Loucy (cell line): Measurements from ENCODE around the gene ERICH2.

Experiments used
- H2AFZ ChIP-seq: fragments of 200-600 bp; sonication (generic); 2 replicates; pipeline ENCODE4 v1.6.0; 2016; ENCODE audit warnings: antibody characterized with exemption, mild to moderate bottlenecking, low read length, moderate library complexity
- H3F3A ChIP-seq: fragments of 200-600 bp; 2 replicates; pipeline ENCODE4 v1.6.0; 2016; ENCODE audit warnings: antibody characterized with exemption, low read depth, mild to moderate bottlenecking
- H3K27me3 ChIP-seq: fragments of 200-600 bp; sonication (generic); 2 replicates; pipeline ENCODE4 v1.6.1; 2014; ENCODE audit warnings: low read length, mild to moderate bottlenecking; ENCODE audit not compliant: insufficient read depth, poor library complexity, severe bottlenecking
- H3K36me3 ChIP-seq: fragments of 200-600 bp; sonication (generic); 2 replicates; pipeline ENCODE4 v1.6.1; 2016; ENCODE audit warnings: low read length; ENCODE audit not compliant: insufficient read depth
- H3K4me1 ChIP-seq: fragments of 200-600 bp; sonication (generic); 2 replicates; pipeline ENCODE4 v1.5.1; 2014; ENCODE audit warnings: low read length, mild to moderate bottlenecking; ENCODE audit not compliant: insufficient read depth, poor library complexity, severe bottlenecking
- H3K4me2 ChIP-seq: fragments of 200-600 bp; sonication (generic); 2 replicates; pipeline ENCODE4 v1.6.0; 2014; ENCODE audit warnings: antibody characterized with exemption, low read length, low read depth, mild to moderate bottlenecking; ENCODE audit not compliant: poor library complexity, severe bottlenecking
- H3K4me3 ChIP-seq: fragments of 200-600 bp; sonication (generic); 2 replicates; pipeline ENCODE4 v1.5.1; 2014; ENCODE audit warnings: low read length, mild to moderate bottlenecking, mixed read lengths; ENCODE audit not compliant: poor library complexity, severe bottlenecking
- H3K79me2 ChIP-seq: fragments of 200-600 bp; sonication (generic); 2 replicates; pipeline ENCODE4 v1.6.1; 2014; ENCODE audit warnings: low read length; ENCODE audit not compliant: insufficient read depth
- H3K9ac ChIP-seq: fragments of 200-600 bp; sonication (generic); 2 replicates; pipeline ENCODE4 v1.6.0; 2014; ENCODE audit warnings: mild to moderate bottlenecking, low read depth, low read length, moderate library complexity; ENCODE audit not compliant: poor library complexity, severe bottlenecking
- H3K9me2 ChIP-seq: fragments of 200-600 bp; sonication (generic); replicated peaks from 2 replicates; pipeline ENCODE4 v1.6.1; 2016; ENCODE audit warnings: low read depth, low read length, mixed read lengths
- H3K9me3 ChIP-seq: fragments of 200-600 bp; sonication (generic); 2 replicates; pipeline ENCODE4 v1.6.1; 2014; ENCODE audit warnings: mild to moderate bottlenecking, antibody characterized with exemption, low read length, low read depth; ENCODE audit not compliant: insufficient read depth
- H4K20me1 ChIP-seq: fragments of 200-600 bp; sonication (generic); 2 replicates; pipeline ENCODE4 v1.6.0; 2014; ENCODE audit warnings: antibody characterized with exemption, low read length, mild to moderate bottlenecking; ENCODE audit not compliant: insufficient read depth, poor library complexity, severe bottlenecking
- EZH2phosphoT487 ChIP-seq: fragments of 200-600 bp; IDR thresholded peaks from 2 replicates; pipeline ENCODE4 v1.6.1; 2018; ENCODE audit warnings: antibody characterized with exemption, mild to moderate bottlenecking, moderate library complexity, borderline replicate concordance
- TF ChIP-seq, protein P1 (sequence below): fragments of 200-600 bp; sonication (generic); conservative IDR thresholded peaks from 2 replicates; pipeline ENCODE4 v1.5.1; 2014; ENCODE audit warnings: mild to moderate bottlenecking, antibody characterized with exemption, low read length

The ERICH2 gene

DNA sequence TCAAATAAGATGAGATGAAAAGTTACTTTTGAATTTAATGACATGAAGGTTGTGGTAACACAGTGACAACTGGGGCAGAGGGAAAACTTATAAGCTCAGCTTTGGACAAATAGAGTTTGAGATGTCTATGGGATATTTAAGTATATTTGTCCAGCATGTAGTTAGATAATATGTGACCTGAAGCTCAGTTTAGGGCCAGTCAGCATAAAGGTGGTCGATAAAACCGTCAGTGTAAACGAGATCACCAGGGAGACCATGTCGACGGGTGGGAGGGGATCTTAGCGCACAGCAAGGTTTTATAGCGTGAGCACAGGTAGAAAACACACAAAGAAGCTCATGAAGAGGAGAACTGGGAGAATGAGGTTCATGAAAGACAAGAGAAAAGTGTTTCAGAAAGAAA is 7.4 kb upstream of the ERICH2 start:
- H3K4me2 ChIP-seq: no peak overlapping the region
- H3K9me2 ChIP-seq: no peaks in the 10 kb centered on the region
- H3K27me3 ChIP-seq: no peaks in the 10 kb centered on the region
- H3K36me3 ChIP-seq: no peaks in the 10 kb centered on the region
- H3K4me3 ChIP-seq: no peak overlapping the region
- H3K4me1 ChIP-seq: no peaks in the 10 kb centered on the region
- no peaks in the 10 kb centered on the region for H4K20me1 ChIP-seq
- H3K79me2 ChIP-seq: no peaks in the 10 kb centered on the region
- TF ChIP-seq, protein P1, sequence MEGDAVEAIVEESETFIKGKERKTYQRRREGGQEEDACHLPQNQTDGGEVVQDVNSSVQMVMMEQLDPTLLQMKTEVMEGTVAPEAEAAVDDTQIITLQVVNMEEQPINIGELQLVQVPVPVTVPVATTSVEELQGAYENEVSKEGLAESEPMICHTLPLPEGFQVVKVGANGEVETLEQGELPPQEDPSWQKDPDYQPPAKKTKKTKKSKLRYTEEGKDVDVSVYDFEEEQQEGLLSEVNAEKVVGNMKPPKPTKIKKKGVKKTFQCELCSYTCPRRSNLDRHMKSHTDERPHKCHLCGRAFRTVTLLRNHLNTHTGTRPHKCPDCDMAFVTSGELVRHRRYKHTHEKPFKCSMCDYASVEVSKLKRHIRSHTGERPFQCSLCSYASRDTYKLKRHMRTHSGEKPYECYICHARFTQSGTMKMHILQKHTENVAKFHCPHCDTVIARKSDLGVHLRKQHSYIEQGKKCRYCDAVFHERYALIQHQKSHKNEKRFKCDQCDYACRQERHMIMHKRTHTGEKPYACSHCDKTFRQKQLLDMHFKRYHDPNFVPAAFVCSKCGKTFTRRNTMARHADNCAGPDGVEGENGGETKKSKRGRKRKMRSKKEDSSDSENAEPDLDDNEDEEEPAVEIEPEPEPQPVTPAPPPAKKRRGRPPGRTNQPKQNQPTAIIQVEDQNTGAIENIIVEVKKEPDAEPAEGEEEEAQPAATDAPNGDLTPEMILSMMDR: no peak
- no peak for TF ChIP-seq EZH2phosphoT487
- H3K9ac ChIP-seq: no peak overlapping the region
- H3F3A ChIP-seq: no peaks in the 10 kb centered on the region
- H2AFZ ChIP-seq: no peak overlapping the region
- no peaks in the 10 kb centered on the region for H3K9me3 ChIP-seq

DNA sequence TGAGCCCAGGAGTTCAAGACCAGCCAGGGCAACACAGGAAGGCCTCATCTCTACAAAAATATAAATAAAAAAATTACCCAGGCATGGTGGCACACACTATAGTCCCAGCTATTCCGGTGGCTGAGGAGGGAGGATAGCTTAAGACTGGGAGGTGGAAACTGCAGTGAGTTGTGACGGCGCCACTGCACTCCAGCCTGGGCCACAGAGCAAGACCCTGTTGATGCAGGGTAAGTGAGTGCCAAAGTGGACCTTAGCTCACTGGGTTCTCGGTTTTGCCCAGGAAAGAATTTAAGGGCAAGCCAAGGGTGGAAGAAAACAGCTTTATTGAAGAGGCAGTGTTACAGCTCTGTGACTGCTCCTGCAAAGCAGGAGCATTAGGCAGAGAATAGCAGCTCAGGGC is 6.9 kb upstream of the ERICH2 start:
- Histone ChIP-seq H3K27me3 (no peaks in the 10 kb centered on the region), H3K4me3 (no peak overlapping the region), H4K20me1 (no peaks in the 10 kb centered on the region), H3K9me2 (no peaks in the 10 kb centered on the region), H3K4me1 (no peaks in the 10 kb centered on the region), H3K9me3 (no peaks in the 10 kb centered on the region), H3K4me2 (no peak overlapping the region), H3K9ac (no peak overlapping the region), H3F3A (no peaks in the 10 kb centered on the region), H3K79me2 (no peaks in the 10 kb centered on the region), H3K36me3 (no peaks in the 10 kb centered on the region), H2AFZ (no peak overlapping the region)
- TF ChIP-seq EZH2phosphoT487: no peak
- TF ChIP-seq, protein P1: no peak

DNA sequence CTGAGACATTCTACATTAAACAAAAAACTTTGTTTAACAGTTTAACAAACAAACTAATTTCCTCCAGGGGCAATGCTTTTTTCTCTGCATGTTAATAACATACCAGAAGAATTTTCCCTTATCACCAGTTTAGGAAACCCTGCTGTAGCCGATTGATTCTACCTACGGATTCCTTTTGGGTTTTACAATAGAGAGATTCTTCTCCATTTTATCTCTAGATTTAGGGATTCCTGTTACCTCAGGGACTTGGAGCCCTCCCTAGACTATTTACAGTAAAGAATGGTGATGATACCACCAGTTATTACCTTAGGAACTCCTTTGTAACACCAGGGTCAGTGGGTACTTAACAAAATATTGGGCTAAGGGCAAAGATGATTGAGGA is 5.3 kb upstream of the ERICH2 start:
- Histone ChIP-seq H3K79me2 (no peaks in the 10 kb centered on the region), H3K4me1 (no peaks in the 10 kb centered on the region), H2AFZ (peak overlapping the region; percentile 65; the same call in 1 of the 2 replicates), H3K4me2 (no peak overlapping the region), H3K27me3 (no peaks in the 10 kb centered on the region), H3K4me3 (no peak overlapping the region), H3K9ac (no peak overlapping the region), H3K9me3 (no peaks in the 10 kb centered on the region), H4K20me1 (no peaks in the 10 kb centered on the region), H3K36me3 (no peaks in the 10 kb centered on the region), H3F3A (no peaks in the 10 kb centered on the region), H3K9me2 (no peaks in the 10 kb centered on the region)
- TF ChIP-seq EZH2phosphoT487: no peak
- TF ChIP-seq, protein P1: no peak
